Measurements from ENCODE around the gene SPRY2.
A peak's percentile ranks its signal among the peaks of the same experiment; 100 is the strongest.
"Not testable (repeated sequence)": the region's sequence is repeated elsewhere in the genome, so short reads cannot be mapped to it uniquely, and the experiment has no call there.

Gene SPRY2

DNA sequence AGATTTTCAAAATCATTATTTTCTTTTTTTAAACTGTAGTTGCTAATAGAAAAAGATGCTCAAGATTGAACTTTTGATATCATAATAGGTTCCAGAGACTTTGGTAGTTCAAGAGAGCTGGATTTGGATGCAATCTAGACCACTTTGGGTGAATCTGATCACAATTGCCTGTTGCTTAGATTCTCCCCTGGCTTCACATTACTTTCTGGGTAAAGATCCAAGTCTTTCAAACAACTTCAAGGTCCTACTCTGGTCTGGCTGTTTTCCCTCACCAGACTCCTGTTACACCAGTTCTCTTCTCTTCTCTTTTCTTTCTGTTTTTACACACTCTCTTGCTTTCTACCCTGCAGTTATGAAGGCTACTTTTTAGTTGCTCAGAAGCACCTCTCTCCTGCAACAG, 7.4 kb upstream of the SPRY2 start:
- no peak for DNase-seq

DNA sequence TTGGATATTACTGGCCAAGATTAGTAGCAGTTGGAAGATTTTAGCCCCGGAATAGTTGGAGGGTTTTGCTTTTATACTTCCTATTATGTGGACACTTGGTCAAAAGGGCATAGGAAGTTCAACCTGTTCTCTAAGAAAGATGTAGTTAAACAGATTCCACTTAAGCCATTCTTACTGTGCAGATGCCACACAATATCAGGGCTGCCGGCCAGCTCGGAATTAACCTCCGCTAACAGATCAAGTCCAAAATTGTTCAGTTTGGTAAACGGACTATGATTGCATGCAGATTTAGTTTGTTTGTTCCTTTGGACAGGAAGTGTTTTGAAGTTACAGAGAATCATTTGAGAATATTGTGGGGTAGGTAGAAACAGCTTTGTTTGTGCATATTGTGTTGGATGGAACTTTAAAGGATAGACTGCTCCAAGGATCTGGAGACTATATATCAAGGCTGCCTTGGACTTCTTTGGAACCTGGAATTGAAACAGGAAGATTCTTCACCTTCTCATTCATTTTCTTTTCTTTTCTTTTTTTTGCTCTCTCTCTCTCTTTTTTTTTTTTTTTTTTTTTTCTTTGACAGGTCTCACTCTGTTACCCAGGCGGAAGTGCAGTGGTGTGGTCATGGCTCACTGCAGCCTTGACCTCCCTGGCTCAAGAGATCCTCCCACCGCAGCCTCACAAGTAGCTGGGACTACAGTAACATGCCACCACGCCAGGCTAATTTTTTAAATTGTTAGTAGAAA, 5.0 kb upstream of the SPRY2 start:
- no peak for DNase-seq

DNA sequence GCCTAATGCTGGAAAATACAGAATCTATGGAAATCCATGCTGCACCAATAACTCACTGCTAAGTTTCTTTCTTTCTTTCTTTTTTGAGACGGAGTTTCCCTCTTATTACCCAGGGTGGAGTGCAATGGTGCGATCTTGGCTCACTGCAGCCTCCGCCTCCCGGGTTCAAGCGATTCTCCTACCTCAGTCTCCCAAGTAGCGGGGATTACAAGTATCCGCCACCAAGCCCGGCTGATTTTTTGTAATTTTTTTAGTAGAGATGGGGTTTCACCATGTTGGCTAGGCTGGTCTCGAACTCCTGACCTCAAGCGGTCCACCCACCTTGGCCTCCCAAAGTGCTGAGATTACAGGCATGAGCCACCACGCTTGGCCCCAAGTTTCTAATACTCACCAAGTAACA, 3.1 kb upstream of the SPRY2 start:
- DNase-seq, result not testable (repeated sequence)

GRCh38 chr13:80342471-80343371, 1.8 kb upstream of the SPRY2 start:
- DNase-seq, result peak; percentile 70

GRCh38 chr13:80341756-80342370, 937 bp upstream of the SPRY2 start:
- no peak for DNase-seq

GRCh38 chr13:80340651-80341100, 250 bp downstream of the SPRY2 start:
- DNase-seq, result no peak

- peak; percentile 23 for DNase-seq
Measured at GRCh38 chr13:80339912-80340650, 845 bp downstream of the SPRY2 start.

DNA sequence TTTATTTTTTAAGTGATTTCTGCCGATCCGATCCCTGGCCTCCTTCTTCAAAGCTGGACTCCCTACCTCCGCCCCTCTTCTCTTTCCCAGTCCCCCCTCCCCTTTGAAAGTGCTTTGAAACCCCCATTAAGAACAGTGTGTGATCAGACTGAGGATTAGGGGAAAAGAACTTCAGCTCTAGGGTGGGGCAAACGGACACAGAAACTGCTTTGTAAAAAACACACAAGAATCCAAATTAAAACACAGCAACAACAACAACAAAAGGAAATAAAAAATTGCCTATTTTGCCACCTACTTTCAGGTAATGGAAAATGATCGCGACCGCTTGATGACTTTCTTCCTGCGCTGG, 1.4 kb downstream of the SPRY2 start:
- DNase-seq, result no peak

DNA sequence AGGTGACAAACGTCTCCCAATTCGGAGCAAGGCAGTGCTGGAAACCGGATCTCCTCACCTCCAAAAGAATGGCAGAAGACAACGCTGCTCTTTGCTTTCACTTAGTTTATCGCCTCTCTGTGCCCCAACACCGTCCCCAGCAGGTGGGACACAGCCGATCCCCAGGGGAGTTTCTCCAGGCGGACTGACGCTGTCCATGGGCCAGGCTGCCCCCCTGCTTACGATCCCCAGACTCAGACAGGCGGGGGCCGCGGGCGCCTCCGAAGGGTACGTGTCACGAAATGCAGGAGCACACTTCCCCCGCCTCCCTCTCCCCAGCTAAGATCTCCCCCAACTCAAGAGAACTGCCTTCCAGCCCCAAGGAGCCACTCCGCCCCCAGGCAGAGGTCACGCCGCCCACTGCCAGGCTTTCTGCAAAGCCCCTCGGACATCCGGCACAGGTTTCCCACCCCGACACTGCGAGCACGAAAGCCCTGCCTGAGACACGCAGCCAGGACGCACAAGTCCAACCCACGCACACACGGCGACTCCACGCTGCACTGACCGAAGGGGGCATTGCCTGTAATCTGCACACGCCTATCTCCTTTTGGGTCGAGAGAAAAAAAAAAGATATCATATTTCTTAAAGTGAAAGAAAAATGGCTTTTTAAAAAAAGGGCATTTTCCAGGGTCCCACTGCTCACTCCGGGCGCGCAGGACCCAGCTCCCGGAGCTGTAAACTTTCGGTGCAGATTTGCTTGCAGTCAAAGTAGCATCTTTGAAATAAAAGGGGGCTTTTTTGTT, 2.0 kb downstream of the SPRY2 start:
- DNase-seq, result peak; percentile 19

DNA sequence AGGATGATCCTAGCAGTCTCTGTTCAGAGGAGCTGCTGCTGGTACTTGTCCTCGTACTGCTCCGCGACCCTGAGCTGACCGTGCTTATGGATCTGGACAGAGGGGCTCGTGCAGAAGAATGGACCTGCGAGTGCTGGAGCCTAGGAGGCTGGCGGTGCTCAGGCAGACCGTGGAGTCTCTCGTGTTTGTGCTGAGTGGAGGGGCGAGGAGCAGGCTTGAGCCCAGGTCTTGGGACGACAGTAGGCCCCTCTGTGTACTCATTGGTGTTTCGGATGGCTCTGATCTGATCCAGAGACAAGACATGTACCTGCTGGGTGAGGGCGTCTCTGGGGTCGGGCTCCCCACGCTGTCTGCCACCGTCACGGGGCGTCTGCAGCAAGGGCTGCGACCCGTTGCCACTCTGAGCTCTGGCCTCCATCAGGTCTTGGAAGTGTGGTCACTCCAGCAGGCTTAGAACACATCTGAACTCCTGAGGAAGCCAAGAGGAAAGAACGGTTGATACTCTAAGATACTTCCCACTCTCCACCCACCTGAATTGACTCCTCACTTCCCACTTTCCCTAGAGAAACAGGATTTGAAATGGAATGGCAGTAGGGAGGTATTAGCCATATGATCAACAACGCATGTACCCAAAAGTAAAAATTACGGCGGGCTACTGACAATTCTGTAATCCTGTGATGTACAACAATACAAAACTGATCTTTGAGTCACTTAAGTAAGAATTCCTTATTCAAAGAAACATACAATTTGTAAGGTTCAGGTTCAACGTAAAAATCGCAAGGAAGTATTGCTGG, 3.4 kb downstream of the SPRY2 start:
- DNase-seq, result no peak

- no peak for DNase-seq
Measured at GRCh38 chr13:80336776-80337287, 4.1 kb downstream of the SPRY2 start.

- no peak for DNase-seq
Measured at GRCh38 chr13:80336370-80336769, 4.6 kb downstream of the SPRY2 start.

- DNase-seq, result no peak
Measured at GRCh38 chr13:80334597-80335260, 6.2 kb downstream of the SPRY2 start.

- DNase-seq, result no peak
Measured at GRCh38 chr13:80331984-80332383, 8.9 kb downstream of the SPRY2 start.

DNA sequence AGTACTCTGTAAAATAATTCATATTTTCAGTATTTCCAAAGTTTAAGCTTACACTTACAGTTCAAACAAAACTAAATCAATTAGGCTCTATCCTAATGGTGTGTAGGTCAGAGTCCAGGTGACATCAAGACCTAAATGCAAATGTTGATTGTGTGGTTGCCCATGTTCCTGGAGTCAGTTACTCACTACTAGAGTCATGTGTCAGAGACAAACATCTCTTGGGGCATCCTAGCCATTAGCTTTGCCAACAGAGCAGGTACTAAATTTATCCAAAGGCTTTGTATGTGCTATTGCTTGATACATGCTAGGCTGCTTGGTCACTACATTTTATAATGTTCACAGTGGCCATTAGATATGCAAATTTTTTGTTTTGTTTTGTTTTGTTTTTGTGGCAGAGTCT, 11.7 kb downstream of the SPRY2 start:
- no peak for DNase-seq

DNA sequence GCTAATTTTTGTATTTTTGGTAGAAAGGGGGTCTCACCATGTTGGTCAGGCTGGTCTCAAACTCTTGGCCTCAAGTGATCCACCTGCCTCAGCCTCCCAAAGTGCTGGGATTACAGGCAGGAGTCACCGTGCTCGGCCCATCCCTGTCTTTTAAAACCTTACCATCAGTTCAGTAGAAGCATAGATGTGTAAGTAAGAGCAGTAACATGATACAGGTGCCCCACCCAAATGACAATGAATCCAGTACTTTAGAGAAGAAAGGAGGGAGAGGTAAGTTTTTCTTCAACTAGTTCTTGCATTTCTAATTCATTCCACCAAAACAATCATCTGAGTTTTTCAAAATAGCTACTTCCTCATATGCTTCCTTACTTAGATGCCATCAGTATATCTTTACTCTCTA, 21.9 kb downstream of the SPRY2 start:
- no peak for DNase-seq

DNA sequence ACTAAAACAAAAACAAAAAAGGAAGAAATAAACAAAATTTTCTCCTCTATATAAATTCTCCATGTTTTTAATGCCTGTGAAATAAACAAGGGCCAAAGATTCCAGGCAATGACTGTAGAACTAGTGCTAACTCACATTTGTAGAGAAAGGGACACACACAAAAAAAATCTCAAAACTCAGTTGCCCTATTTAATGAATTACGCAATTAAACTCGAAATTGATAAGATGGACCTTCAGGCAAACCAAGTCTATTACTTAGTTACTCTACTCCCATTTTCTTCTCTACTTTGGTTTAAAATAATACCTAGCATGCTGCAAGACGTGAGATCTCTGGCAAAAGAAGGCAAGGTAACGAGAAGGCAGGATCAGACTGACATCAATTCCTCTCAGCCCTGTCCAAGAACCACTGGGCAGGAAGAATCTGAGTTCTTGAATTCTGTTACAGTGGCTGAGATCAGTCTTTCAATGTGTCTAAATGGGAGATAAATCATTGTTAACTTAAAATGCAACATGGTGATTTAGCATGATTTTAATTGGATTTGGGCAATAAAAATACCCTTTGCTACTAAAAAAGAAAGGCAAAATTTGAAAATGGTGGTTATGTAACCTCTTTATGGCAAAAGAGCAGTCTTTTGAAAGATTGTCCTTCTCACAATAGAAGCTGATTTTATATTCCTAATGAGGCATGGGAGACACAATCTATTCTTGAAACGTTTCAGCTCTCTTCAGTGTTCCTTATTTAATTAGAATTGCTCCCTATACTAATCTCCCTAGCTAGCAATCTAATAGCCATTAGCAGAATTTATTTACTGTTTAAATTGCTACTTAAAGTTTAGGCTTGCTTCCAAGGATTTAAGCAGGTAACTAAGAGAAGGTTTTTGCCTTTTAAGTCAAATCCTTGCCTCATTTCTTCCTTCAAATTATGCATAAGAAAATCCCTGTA, 25.9 kb downstream of the SPRY2 start:
- DNase-seq, result no peak

DNA sequence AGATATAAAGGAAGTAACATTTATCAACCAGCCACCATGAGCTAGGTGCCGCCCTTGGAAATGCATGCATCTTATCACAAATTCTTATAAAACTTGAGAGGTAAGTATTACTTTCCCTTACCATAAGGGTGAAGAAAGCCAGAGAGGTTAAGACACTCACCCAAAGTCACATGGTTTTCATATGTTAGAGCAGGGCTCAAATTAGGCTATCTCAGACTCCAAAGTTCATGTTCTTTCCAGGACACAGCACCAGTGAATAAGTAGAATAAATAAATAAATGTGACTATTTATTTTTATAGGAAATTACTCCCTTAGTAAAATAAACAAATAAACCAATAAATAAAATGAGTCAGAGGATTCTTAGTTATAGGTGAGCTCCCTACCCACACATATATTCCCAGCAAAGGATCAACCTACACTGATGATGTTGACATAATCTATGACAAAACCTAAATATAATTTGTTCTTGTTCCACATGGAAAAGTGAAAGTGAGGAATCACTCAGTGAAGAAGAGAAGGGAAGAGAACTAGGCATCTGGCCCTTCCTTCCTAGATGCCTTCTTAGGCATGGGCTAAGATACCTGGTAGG, 27.2 kb downstream of the SPRY2 start:
- DNase-seq, result no peak

DNA sequence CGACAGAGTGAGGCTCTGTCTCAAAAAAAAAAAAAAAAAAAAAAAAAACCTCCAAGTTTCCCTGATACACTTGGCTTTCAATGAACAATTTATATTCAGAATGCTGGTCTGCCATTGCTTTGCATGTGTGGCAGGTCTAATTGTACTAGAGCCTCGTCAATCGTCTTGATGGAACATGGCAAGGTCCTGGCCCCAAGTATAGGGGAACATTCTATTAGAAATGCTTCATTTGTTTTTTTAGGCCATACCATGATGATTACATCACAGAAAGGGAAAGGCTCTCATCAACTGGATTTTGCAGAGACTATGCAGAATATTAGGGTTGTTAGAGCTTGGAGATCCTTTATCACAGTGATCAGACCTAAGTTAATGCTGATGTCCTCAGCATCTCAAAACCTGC, 28.0 kb downstream of the SPRY2 start:
- DNase-seq, result no peak
